GM12892 (cell line): Measurements from ENCODE around the gene AMZ2.

Source experiments
- POLR2A ChIP-seq: IDR thresholded peaks from 2 replicates; pipeline ENCODE4 v1.6.1; 2011; ENCODE audit warnings: low read depth, low read length, control low read depth
- POLR2AphosphoS5 ChIP-seq: IDR thresholded peaks from 2 replicates; pipeline ENCODE4 v1.6.1; 2011; ENCODE audit warnings: low read depth, low read length, control low read depth

DNA sequence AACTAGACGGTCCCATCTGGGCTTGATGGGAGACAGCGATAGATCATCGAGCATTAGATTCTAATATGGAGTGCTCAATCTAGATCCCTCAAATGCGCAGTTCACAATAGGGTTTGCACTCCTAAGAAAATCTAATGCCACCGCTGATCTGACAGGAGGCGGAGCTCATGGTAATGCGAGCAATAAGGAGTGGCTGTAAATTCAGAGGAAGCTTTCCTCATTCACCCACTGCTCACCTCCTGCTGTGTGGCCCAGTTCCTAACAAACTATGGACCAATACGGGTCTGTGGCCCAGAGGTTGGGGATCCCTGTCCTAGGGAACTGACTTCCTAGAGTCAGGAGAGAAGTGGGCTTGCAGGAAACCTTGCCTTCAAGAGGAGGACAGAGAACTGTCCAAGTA, 25.2 kb upstream of the AMZ2 start:
- TF ChIP-seq POLR2AphosphoS5 (no peak), POLR2A (no peak)
